Neural progenitor cell (in vitro differentiated cells): ENCODE measurements around the gene CDK17. TPM values are rescaled to one million over a fixed set of nuclear protein-coding genes. Genes with fewer than 3 reads are reported as not detected.

ENCODE experiments used
- DNase-seq: peaks from one replicate; pipeline ENCODE4 v3.0.0-alpha.2; 2016; ENCODE audit warnings: low spot score
- H2AFZ ChIP-seq: fragments of 200-600 bp; sonication (generic); replicated peaks from 2 replicates; pipeline ENCODE4 v1.6.1; 2016; ENCODE audit warnings: antibody characterized with exemption
- H3F3A ChIP-seq: fragments of 200-600 bp; sonication (generic); 2 replicates; pipeline ENCODE4 v1.6.1; 2016; ENCODE audit warnings: antibody characterized with exemption, low read depth
- H3K27ac ChIP-seq: fragments of 200-600 bp; sonication (generic); 2 replicates; pipeline ENCODE4 v1.5.1; 2016; ENCODE audit warnings: mild to moderate bottlenecking
- H3K27me3 ChIP-seq: fragments of 200-600 bp; sonication (generic); 2 replicates; pipeline ENCODE4 v1.6.1; 2016; ENCODE audit warnings: mild to moderate bottlenecking, moderate library complexity
- H3K36me3 ChIP-seq: fragments of 200-600 bp; sonication (generic); 2 replicates; pipeline ENCODE4 v1.5.1; 2016
- H3K4me1 ChIP-seq: fragments of 200-600 bp; sonication (generic); 2 replicates; pipeline ENCODE4 v1.6.1; 2016; ENCODE audit warnings: mixed run types
- H3K4me2 ChIP-seq: fragments of 200-600 bp; sonication (generic); 2 replicates; pipeline ENCODE4 v1.6.1; 2016
- H3K4me3 ChIP-seq: fragments of 200-600 bp; sonication (generic); 2 replicates; pipeline ENCODE4 v1.5.1; 2016
- H3K79me2 ChIP-seq: fragments of 200-600 bp; sonication (generic); 2 replicates; pipeline ENCODE4 v1.6.1; 2016; ENCODE audit warnings: low read depth
- H3K9ac ChIP-seq: fragments of 200-600 bp; sonication (generic); 2 replicates; pipeline ENCODE4 v1.6.1; 2016
- H3K9me3 ChIP-seq: fragments of 200-600 bp; sonication (generic); 2 replicates; pipeline ENCODE4 v1.5.1; 2016; ENCODE audit warnings: low read depth
- H4K20me1 ChIP-seq: fragments of 200-600 bp; sonication (generic); 2 replicates; pipeline ENCODE4 v1.6.1; 2016; ENCODE audit warnings: low read depth
- H3K27ac Mint-ChIP-seq: 3 replicates; pipeline ENCODE4 v1.8.0; 2021; ENCODE audit warnings: mixed read lengths
- H3K27me3 Mint-ChIP-seq: 2 replicates; pipeline ENCODE4 v1.8.0; 2022; ENCODE audit warnings: low read depth, mild to moderate bottlenecking, inconsistent platforms, moderate library complexity, mixed read lengths; ENCODE audit not compliant: insufficient read depth
- H3K36me3 Mint-ChIP-seq: 3 replicates; pipeline ENCODE4 v1.8.0; 2021; ENCODE audit warnings: mixed read lengths
- H3K4me1 Mint-ChIP-seq: 3 replicates; pipeline ENCODE4 v1.8.0; 2021; ENCODE audit warnings: mixed read lengths
- H3K4me3 Mint-ChIP-seq: 3 replicates; pipeline ENCODE4 v1.8.0; 2021; ENCODE audit warnings: mild to moderate bottlenecking, moderate library complexity, mixed read lengths
- H3K9me3 Mint-ChIP-seq: 3 replicates; pipeline ENCODE4 v1.8.0; 2020; ENCODE audit warnings: mixed read lengths
- CTCF ChIP-seq: fragments of 200-600 bp; sonication (generic); IDR thresholded peaks from 2 replicates; pipeline ENCODE4 v1.5.1; 2017; ENCODE audit warnings: antibody characterized with exemption, mild to moderate bottlenecking
- EZH2 ChIP-seq: fragments of 200-600 bp; sonication (generic); IDR thresholded peaks from 2 replicates; pipeline ENCODE4 v1.6.1; 2017; ENCODE audit warnings: antibody characterized with exemption, mild to moderate bottlenecking, moderate library complexity
- EZH2phosphoT487 ChIP-seq: fragments of 200-600 bp; sonication (generic); IDR thresholded peaks from 2 replicates; pipeline ENCODE4 v1.6.1; 2017; ENCODE audit warnings: antibody characterized with exemption
- total RNA-seq: library from RNA; depleted of rRNA; stranded (reverse); fragments of >200 nt; gene quantifications from 2 replicates; pipeline ENCODE4 v1.2.3, GENCODE V29; 2015; ENCODE audit warnings: low replicate concordance

Gene CDK17
- total RNA-seq, 1 donor from 2014 or later = 61.2 TPM

GRCh38 chr12:96257550-96258103 lies 142.6 kb downstream of the CDK17 start:
- no peak overlapping the region for H3K9ac ChIP-seq
- H3K36me3 ChIP-seq = no peaks in the 10 kb centered on the region
- no peaks in the 10 kb centered on the region for H4K20me1 ChIP-seq
- H3F3A ChIP-seq = peaks cover 40% of the 10 kb centered on the region
- H3K9me3 Mint-ChIP-seq = no peaks in the 10 kb centered on the region
- H3K27me3 ChIP-seq = no peaks in the 10 kb centered on the region
- H3K4me3 ChIP-seq = no peak overlapping the region
- no peak overlapping the region for H3K4me3 Mint-ChIP-seq
- TF ChIP-seq EZH2 (no peak), EZH2phosphoT487 (no peak), CTCF (no peak)
- H2AFZ ChIP-seq = no peak overlapping the region
- H3K4me1 Mint-ChIP-seq = peaks cover 13% of the 10 kb centered on the region
- no peak for DNase-seq
- H3K27ac ChIP-seq = no peak overlapping the region
- H3K27me3 Mint-ChIP-seq = peaks cover 5% of the 10 kb centered on the region
- H3K4me2 ChIP-seq = no peak overlapping the region
- peaks cover 26% of the 10 kb centered on the region for H3K4me1 ChIP-seq
- H3K79me2 ChIP-seq = no peaks in the 10 kb centered on the region
- peaks cover 26% of the 10 kb centered on the region for H3K36me3 Mint-ChIP-seq
- H3K27ac Mint-ChIP-seq = no peak overlapping the region
- no peaks in the 10 kb centered on the region for H3K9me3 ChIP-seq

- no peaks in the 10 kb centered on the region for H3K79me2 ChIP-seq
- DNase-seq = no peak
- H3K27me3 ChIP-seq = no peaks in the 10 kb centered on the region
- no peak overlapping the region for H3K4me3 Mint-ChIP-seq
- peaks cover 34% of the 10 kb centered on the region for H3K36me3 Mint-ChIP-seq
- peaks cover 5% of the 10 kb centered on the region for H3K27me3 Mint-ChIP-seq
- no peaks in the 10 kb centered on the region for H3K9me3 ChIP-seq
- H3K9me3 Mint-ChIP-seq = no peaks in the 10 kb centered on the region
- H3K4me1 Mint-ChIP-seq = peaks cover 13% of the 10 kb centered on the region
- H3K36me3 ChIP-seq = no peaks in the 10 kb centered on the region
- no peak overlapping the region for H3K9ac ChIP-seq
- no peaks in the 10 kb centered on the region for H4K20me1 ChIP-seq
- H3K4me1 ChIP-seq = peaks cover 26% of the 10 kb centered on the region
- peaks cover 40% of the 10 kb centered on the region for H3F3A ChIP-seq
- no peak overlapping the region for H3K4me3 ChIP-seq
- no peak overlapping the region for H3K27ac ChIP-seq
- H3K4me2 ChIP-seq = no peak overlapping the region
- no peak overlapping the region for H2AFZ ChIP-seq
- no peak overlapping the region for H3K27ac Mint-ChIP-seq
- no peak for TF ChIP-seq EZH2phosphoT487
- TF ChIP-seq EZH2 = no peak
- no peak for TF ChIP-seq CTCF
Observed at GRCh38 chr12:96256672-96257361, 143.4 kb downstream of the CDK17 start.

- no peaks in the 10 kb centered on the region for H3K27me3 ChIP-seq
- H3K9ac ChIP-seq = no peak overlapping the region
- no peak for DNase-seq
- no peaks in the 10 kb centered on the region for H4K20me1 ChIP-seq
- H3K9me3 ChIP-seq = no peaks in the 10 kb centered on the region
- H3K4me1 Mint-ChIP-seq = peaks cover 13% of the 10 kb centered on the region
- H3K4me1 ChIP-seq = peaks cover 26% of the 10 kb centered on the region
- no peak overlapping the region for H3K4me3 Mint-ChIP-seq
- no peak overlapping the region for H3K4me3 ChIP-seq
- no peak for TF ChIP-seq CTCF
- TF ChIP-seq EZH2 = no peak
- TF ChIP-seq EZH2phosphoT487 = no peak
- H3K36me3 Mint-ChIP-seq = peaks cover 32% of the 10 kb centered on the region
- no peaks in the 10 kb centered on the region for H3K9me3 Mint-ChIP-seq
- no peak overlapping the region for H2AFZ ChIP-seq
- H3K79me2 ChIP-seq = no peaks in the 10 kb centered on the region
- peaks cover 33% of the 10 kb centered on the region for H3F3A ChIP-seq
- H3K36me3 ChIP-seq = no peaks in the 10 kb centered on the region
- no peaks in the 10 kb centered on the region for H3K27me3 Mint-ChIP-seq
- no peak overlapping the region for H3K27ac ChIP-seq
- no peak overlapping the region for H3K27ac Mint-ChIP-seq
- H3K4me2 ChIP-seq = no peak overlapping the region
Observed at GRCh38 chr12:96255077-96255476, 145.2 kb downstream of the CDK17 start.
